ENCODE data around the gene TTC3. TPM values are rescaled to one million over a fixed set of nuclear protein-coding genes. Genes with fewer than 3 reads are reported as not detected.

The TTC3 gene
- total RNA-seq, 4 donors from 2014 or later: 97.5 to 226 (median 144) TPM

DNA sequence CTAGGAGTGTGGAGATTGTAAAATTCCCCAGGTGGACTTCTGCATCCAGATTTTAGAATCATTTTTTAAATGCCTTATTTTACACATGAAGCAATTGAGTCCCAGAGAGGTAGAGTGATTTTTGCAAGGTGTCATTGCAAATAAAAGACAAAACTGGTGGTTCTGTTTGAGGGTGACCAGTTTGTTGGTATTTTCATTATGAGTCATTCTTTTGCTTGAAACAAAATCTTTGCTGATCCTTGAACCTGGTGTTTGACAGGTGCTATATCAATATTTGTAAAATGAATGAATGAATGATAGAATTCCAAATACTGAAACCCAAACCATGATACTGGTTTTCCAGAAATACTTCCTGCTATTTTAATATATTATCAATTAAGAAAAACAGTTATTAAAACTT, 44.1 kb downstream of the TTC3 start:
- DNase-seq: no peak
- no peak for TF ChIP-seq POLR2A (IDR thresholded peaks at IDR 0.05)
- TF ChIP-seq CTCF (IDR thresholded peaks at IDR 0.05): no peak
- no peak overlapping the region for H3K27ac ChIP-seq

GRCh38 chr21:37118187-37118826, 45.3 kb downstream of the TTC3 start:
- no peak for DNase-seq
- Histone ChIP-seq H3K9me3 (no peaks in the 10 kb centered on the region), H3K4me1 (no peaks in the 10 kb centered on the region), H3K27ac (no peak overlapping the region), H3K36me3 (peaks cover 0 to 9% (median 0%) of the 10 kb centered on the region in 3 donors), H3K4me3 (no peak overlapping the region), H3K27me3 (no peaks in the 10 kb centered on the region)
- TF ChIP-seq CTCF (IDR thresholded peaks at IDR 0.05) (no peak), POLR2A (IDR thresholded peaks at IDR 0.05) (no peak)

More for the DNA sequence above, 44.1 kb downstream of the TTC3 start:
- H3K27me3 ChIP-seq: no peaks in the 10 kb centered on the region
- no peaks in the 10 kb centered on the region for H3K36me3 ChIP-seq
- H3K4me1 ChIP-seq: no peaks in the 10 kb centered on the region
- H3K4me3 ChIP-seq: no peak overlapping the region
- H3K9me3 ChIP-seq: no peaks in the 10 kb centered on the region

DNA sequence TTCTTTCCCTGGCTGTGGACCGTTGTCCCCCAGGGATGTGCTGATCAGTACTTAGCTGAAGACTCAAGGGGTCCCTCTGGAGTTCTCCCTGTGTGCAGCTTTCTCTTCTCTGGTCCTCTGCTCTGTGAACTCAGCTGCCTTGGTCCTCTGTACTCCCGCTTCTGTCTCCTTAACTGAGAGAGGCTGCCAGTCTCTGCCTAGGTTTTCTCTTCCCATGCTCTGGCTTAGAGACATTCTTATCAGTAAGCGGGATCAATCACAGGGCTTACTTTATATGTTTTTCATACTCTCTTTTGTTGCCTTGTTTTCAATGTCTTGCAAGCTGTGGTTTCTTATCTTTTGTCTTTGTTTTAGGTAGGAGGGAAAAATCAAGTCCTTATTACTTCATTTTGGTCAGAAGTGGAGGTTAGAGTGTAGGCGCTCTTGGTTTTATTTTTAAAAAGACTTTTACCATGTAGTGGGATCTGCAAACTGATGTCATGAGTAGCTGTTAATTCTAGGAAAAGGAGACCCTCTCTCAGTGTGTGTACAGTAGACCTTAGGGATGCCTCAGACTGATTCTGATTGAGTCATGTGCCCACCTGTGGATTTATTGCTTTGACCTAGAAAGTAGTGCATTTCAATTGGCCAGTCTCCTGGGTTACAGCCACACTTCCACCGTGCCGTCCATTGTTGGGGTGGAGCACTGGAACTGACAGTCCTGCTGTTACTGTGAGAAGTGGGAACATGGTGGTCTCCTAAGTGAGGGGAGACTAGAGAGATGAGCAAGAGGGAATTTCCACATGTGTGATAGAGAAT, 46.6 kb downstream of the TTC3 start:
- Histone ChIP-seq H3K4me1 (no peaks in the 10 kb centered on the region), H3K9me3 (no peaks in the 10 kb centered on the region), H3K4me3 (no peak overlapping the region), H3K36me3 (peaks cover 0 to 16% (median 0%) of the 10 kb centered on the region in 3 donors), H3K27ac (no peak overlapping the region), H3K27me3 (no peaks in the 10 kb centered on the region)
- no peak for DNase-seq
- TF ChIP-seq CTCF (IDR thresholded peaks at IDR 0.05): no peak
- no peak for TF ChIP-seq POLR2A (IDR thresholded peaks at IDR 0.05)

DNA sequence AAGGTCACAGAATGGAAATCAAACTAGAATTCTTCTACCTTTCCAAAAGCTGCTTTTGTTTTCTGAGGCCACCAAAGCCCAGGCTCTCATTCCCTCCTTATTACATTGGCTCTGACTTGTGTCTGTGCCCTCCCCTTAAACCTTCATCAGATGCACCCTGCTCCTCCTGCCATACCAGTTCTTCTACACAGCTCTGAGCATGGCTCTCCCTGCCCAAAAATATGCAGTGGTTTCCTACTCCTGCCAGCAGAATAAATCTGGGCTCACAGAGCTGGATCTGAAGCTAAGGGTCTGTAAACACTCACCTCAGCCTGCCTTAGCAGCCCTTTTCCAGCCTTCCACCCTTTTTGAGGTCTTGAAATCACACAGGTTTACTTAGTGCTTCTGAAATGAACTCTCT, 55.0 kb downstream of the TTC3 start:
- Histone ChIP-seq H3K4me1 (no peaks in the 10 kb centered on the region), H3K27me3 (no peaks in the 10 kb centered on the region), H3K9me3 (no peaks in the 10 kb centered on the region), H3K4me3 (no peak overlapping the region), H3K27ac (no peak overlapping the region), H3K36me3 (peaks cover 0 to 55% (median 0%) of the 10 kb centered on the region in 3 donors)
- TF ChIP-seq CTCF (IDR thresholded peaks at IDR 0.05) (no peak), POLR2A (IDR thresholded peaks at IDR 0.05) (no peak)
- no peak for DNase-seq

GRCh38 chr21:37130971-37131370, 57.9 kb downstream of the TTC3 start:
- no peak overlapping the region for H3K4me3 ChIP-seq
- no peaks in the 10 kb centered on the region for H3K4me1 ChIP-seq
- no peak overlapping the region for H3K27ac ChIP-seq
- H3K27me3 ChIP-seq: no peaks in the 10 kb centered on the region
- TF ChIP-seq CTCF (IDR thresholded peaks at IDR 0.05) (no peak), POLR2A (IDR thresholded peaks at IDR 0.05) (no peak)
- no peak for DNase-seq
- no peaks in the 10 kb centered on the region for H3K9me3 ChIP-seq
- peaks cover 0 to 63% (median 0%) of the 10 kb centered on the region in 3 donors for H3K36me3 ChIP-seq
